ENCODE data around the gene PELI2. TPM values are rescaled to one million over a fixed set of nuclear protein-coding genes. Genes with fewer than 3 reads are reported as not detected.

The PELI2 gene
- total RNA-seq, 1 donor from 2014 or later = 33.7 TPM

GRCh38 chr14:56180754-56181542 is 62.7 kb downstream of the PELI2 start:
- Mint-ChIP-seq H3K27ac (no peak overlapping the region), H3K4me1 (ENCODE audit: unreplicated experiment) (peaks cover 20% of the 10 kb centered on the region), H3K36me3 (peaks cover 9% of the 10 kb centered on the region), H3K27me3 (no peaks in the 10 kb centered on the region), H3K4me3 (no peak overlapping the region), H3K9me3 (no peaks in the 10 kb centered on the region)
- TF ChIP-seq CTCF (conservative IDR thresholded peaks at IDR 0.05) = no peak
- DNase-seq (ENCODE audit: extremely low spot score, unreplicated experiment) = no peak

- TF ChIP-seq CTCF (conservative IDR thresholded peaks at IDR 0.05) = no peak
- Mint-ChIP-seq H3K4me1 (ENCODE audit: unreplicated experiment) (peaks cover 21% of the 10 kb centered on the region), H3K36me3 (peaks cover 9% of the 10 kb centered on the region), H3K9me3 (no peaks in the 10 kb centered on the region), H3K27me3 (no peaks in the 10 kb centered on the region), H3K27ac (peak overlapping the region; percentile 68), H3K4me3 (peak overlapping the region; percentile 26)
- DNase-seq (ENCODE audit: extremely low spot score, unreplicated experiment) = no peak
Measured at GRCh38 chr14:56181681-56182085, 63.5 kb downstream of the PELI2 start.

GRCh38 chr14:56182410-56182809 is 64.2 kb downstream of the PELI2 start:
- Mint-ChIP-seq H3K4me1 (ENCODE audit: unreplicated experiment) (peaks cover 15% of the 10 kb centered on the region), H3K36me3 (peaks cover 9% of the 10 kb centered on the region), H3K27me3 (no peaks in the 10 kb centered on the region), H3K27ac (no peak overlapping the region), H3K4me3 (no peak overlapping the region), H3K9me3 (no peaks in the 10 kb centered on the region)
- no peak for DNase-seq (ENCODE audit: extremely low spot score, unreplicated experiment)
- TF ChIP-seq CTCF (conservative IDR thresholded peaks at IDR 0.05) = no peak

- TF ChIP-seq CTCF (conservative IDR thresholded peaks at IDR 0.05) = no peak
- no peak overlapping the region for H3K4me3 Mint-ChIP-seq
- no peak for DNase-seq (ENCODE audit: extremely low spot score, unreplicated experiment)
- peaks cover 15% of the 10 kb centered on the region for H3K4me1 Mint-ChIP-seq (ENCODE audit: unreplicated experiment)
- no peaks in the 10 kb centered on the region for H3K27me3 Mint-ChIP-seq
- H3K9me3 Mint-ChIP-seq = no peaks in the 10 kb centered on the region
- no peak overlapping the region for H3K27ac Mint-ChIP-seq
- peaks cover 9% of the 10 kb centered on the region for H3K36me3 Mint-ChIP-seq
Measured at GRCh38 chr14:56183631-56184157, 65.5 kb downstream of the PELI2 start.

GRCh38 chr14:56185992-56186391 is 67.8 kb downstream of the PELI2 start:
- peaks cover under 1% of the 10 kb centered on the region for H3K36me3 Mint-ChIP-seq
- TF ChIP-seq CTCF (conservative IDR thresholded peaks at IDR 0.05) = no peak
- H3K9me3 Mint-ChIP-seq = no peaks in the 10 kb centered on the region
- no peak overlapping the region for H3K4me3 Mint-ChIP-seq
- DNase-seq (ENCODE audit: extremely low spot score, unreplicated experiment) = no peak
- peaks cover 15% of the 10 kb centered on the region for H3K4me1 Mint-ChIP-seq (ENCODE audit: unreplicated experiment)
- H3K27ac Mint-ChIP-seq = no peak overlapping the region
- no peaks in the 10 kb centered on the region for H3K27me3 Mint-ChIP-seq

Measured in type B pancreatic cell (in vitro differentiated cells).